GM19239 (cell line): ENCODE measurements around the gene WASF3.

Experiments used
- DNase-seq: peaks from one replicate; pipeline ENCODE4 v3.0.0; 2011; ENCODE audit warnings: low spot score; ENCODE audit not compliant: insufficient read length
- FAIRE-seq: peaks from 2 replicates; lab custom pipeline; 2011; peaks lifted over from hg19 to GRCh38; lab: Jason Lieb, UNC

Gene WASF3

DNA sequence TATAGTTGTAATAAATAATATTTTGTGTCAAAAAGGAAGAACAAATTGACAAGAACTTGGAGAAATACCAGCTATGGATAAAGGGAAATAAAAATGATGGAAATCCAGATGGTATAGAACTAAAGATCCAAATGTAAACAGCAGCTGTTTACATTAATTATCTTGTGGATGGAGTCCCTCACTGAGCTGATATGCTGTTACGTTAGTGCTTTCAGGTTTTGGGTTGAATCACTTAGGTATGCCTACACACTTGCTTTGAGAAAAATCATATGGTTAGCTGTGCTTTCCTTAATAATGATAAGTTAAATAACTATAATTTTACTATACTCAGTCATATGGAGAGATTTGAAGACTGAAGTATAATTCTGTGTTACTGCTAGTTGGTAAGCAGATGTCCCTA, 27.7 kb downstream of the WASF3 start:
- DNase-seq = no peak
- FAIRE-seq = no peak

DNA sequence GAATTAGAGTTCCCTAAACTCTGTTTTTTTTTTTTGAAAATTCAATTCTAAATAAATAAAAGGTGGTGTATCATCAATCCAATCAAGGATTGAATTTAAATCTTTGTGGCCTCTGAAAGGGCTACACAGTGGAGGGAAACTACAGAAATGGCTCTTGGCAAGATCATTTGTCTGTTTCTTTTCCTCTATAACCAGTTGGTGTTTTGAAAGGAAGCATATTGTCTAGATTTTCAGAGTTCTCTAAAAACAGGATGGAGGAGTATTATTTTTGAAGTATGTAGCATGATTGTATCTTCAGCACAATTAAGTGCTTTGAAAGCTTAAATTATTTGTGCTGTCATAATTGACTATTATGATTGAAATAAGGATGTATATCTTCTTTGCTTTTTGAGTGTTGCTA, 29.8 kb downstream of the WASF3 start:
- FAIRE-seq (no peak), DNase-seq (no peak)

DNA sequence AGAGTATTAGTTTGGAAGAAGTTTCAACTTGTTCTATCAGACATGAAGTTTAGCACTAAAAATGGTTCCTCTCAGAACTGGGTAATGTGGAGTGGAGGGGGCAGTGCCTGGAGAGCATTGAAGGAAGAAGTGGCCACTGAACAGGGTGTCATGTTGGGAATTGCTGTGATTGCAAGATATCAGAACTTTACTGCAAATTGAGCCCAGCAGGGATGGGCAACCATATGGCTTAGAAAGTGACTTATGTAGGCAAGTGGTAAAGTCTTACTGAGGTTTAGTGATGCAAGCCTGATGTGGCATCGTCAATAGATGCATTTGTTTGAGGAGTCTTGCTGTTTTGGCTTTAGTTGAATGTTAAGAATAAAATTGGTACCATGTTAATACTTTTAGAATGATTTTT, 31.7 kb downstream of the WASF3 start:
- DNase-seq (no peak), FAIRE-seq (no peak)

DNA sequence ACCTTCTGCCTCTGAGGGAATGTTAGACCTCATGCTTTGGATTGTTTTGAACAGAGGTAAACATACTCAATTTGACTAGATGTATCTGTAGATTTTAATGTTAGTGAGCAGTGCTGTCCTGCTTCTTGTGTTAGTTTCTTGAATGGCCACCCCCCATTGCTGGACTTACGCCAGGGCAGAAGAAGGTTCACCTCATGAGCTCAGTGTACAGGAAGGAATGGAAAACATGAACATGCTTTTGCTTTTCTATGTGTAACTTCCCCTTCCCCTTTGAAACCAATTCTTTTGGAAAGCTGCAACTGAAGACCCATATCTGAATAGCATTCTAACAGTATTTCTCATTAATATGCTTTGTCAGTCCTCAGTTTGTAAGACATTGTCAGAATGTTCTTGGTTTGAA, 32.3 kb downstream of the WASF3 start:
- DNase-seq (no peak), FAIRE-seq (no peak)

DNA sequence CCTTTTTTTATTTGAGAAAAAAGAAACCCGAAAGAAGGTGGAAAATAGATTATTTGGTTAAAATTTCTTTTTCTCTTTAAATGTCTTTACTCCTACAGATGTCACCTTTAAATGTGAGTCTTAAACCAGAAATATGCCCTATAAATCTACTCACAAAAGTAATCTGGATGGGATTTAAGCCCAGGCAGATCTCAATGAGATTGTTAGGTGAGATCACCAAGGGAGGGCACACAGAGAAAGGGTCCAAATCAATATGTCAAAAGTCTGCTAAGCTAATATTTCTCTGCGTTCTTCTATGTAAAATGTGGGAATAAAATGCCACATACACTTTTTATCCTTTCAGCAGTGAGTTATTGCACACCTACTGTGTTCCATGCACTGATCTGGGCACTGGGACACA, 32.9 kb downstream of the WASF3 start:
- DNase-seq (no peak), FAIRE-seq (no peak)

DNA sequence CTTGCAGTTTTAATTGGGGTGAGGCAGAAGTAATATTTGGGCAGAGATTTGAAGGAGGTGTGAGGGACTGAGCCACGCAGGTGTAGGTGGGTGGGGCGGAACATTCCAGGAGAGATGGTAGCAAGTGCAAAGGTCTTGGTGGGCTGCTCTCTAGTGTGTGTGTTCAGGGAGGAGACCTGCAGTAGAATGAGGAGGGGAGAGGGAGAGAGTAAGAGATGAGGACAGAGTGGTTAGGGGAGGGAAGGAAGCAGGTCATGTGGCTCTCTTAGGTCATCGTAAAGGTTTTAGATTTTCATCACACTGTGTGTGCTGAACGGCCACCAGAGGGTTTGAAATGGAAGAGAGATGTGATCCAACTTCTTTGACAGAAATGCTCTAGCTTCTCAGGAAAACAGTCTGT, 33.5 kb downstream of the WASF3 start:
- FAIRE-seq (no peak), DNase-seq (no peak)

DNA sequence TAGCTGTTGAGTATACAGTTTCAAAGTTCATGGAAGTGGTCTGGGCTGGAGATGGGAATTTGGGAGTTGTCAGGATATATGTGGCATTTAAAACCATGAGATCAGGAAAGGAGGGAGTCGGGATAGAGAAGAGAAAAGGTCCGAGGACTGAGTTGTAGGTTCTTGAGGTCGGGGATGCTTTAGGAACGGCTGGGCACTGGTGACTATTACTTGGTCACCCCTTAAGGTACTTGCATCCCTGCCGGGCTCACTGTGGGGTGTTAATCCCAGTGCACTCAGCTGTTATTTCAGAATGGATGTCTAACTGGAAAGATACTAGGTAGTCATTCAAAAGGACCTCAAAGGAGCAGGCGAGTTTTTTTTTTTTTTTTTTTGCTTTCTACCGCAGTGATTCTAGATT, 34.2 kb downstream of the WASF3 start:
- FAIRE-seq = no peak
- DNase-seq = no peak

DNA sequence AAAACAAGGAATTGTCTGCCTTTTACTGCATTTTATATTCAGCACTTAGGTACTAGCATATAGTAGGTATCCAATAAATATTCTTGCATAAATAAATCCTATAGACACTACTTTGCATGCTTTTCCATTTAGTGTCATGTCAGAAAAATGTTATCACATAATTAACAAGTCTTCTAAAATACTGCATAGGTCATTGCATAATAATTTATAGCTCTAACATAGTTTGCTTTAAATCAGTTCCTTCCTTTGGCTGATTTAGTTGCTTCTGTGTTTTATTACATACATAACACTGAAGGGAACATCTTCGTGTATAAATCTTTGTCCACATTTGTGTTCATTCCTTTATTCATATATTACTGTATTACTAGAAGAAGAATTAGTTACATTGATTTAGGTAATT, 36.2 kb downstream of the WASF3 start:
- FAIRE-seq = no peak
- no peak for DNase-seq

DNA sequence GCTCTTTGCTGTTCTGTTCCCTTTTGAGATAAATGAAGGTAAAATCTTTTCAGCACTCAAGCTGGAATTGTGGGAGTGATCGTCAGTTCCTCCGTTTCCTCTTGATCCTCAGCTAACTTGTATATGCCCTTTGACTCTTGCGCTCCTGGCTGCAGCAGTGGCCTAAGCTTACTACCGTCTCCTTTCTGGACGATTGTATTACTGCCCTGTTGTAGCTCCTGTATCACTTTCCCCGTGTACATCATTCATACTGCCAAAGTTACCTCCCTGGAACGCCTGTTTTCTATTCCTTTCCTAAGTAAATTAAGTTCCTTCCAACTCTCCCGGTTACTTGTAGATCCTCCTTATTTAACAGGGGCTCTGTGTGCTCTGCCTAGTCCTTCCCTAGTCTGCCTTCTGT, 36.9 kb downstream of the WASF3 start:
- FAIRE-seq (no peak), DNase-seq (no peak)

DNA sequence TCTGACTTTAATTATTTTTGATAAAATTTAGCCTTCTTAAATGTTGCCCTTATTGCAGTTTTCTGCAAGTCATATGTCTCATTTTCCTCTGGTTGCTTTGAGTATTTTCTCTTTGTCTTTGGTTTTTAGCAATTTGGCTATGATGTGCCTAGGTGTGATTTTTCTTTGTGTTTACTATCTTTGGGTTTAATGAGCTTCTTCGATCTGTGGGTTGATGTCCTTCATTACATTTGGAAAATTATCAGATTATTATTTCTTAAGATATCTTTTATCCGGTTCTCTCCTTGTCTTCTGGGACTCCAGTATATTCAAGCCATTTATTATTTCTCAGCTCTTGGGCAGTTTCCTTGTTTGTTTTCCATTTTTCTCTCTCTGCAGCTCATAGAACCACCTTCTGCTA, 39.0 kb downstream of the WASF3 start:
- FAIRE-seq (no peak), DNase-seq (no peak)

DNA sequence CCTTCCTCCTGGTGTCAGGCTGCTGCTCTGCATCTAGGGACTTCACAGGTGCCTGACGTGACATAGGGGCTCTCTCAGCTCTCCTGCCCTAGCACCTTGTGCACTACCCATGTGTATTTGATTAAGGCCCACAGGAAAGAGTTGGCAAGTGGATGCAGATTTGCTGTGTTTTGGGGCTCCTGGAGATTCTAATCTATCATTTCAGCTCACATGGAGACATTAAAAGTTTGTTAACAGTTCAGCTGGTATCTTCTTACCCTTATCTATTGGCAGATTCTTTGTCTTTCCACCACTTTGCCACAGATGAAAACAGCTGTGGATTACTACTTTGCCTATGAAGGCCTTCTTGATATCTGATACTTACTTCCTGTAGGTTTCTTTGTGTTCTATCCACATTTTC, 41.9 kb downstream of the WASF3 start:
- no peak for DNase-seq

DNA sequence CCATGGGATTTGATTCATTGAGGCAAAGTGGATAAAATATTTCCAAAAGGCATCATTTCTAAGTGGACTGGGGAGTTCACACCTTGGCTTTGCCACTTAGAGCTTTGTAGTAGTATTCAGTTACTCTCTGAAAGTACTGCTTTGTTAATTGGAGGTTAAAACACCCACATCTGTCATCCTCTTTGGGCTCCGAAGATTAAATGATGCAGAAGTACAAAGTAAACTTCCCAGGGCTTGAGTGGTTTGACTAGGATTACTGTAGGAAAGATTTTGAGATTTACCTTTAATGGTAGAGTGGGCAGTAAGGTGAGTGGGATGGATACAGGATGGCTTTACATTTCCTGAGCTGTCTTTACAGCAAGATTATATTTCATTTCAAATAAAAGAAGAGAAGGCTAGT, 42.4 kb downstream of the WASF3 start:
- FAIRE-seq = no peak
- no peak for DNase-seq

More for the DNA sequence above, 41.9 kb downstream of the WASF3 start:
- FAIRE-seq = no peak

DNA sequence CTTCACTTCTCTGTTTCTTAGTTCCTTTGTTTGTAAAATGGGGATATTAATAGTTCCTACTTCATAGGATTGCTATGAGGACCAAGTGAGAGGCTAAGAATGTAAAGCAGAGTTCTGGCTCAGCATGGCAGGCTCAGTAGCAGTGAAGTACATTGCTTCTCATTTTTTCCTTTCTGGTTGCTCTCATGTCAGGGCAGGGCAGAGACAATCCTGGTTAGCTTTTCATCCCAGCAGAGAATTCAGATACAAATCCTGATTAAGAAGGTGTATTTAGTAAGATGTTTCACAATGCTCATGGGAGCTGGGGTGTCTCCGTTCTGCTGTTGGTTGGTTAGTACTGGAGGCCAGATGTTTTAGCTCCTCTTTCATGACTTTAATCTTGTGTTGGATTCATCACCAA, 42.9 kb downstream of the WASF3 start:
- FAIRE-seq (no peak), DNase-seq (no peak)

DNA sequence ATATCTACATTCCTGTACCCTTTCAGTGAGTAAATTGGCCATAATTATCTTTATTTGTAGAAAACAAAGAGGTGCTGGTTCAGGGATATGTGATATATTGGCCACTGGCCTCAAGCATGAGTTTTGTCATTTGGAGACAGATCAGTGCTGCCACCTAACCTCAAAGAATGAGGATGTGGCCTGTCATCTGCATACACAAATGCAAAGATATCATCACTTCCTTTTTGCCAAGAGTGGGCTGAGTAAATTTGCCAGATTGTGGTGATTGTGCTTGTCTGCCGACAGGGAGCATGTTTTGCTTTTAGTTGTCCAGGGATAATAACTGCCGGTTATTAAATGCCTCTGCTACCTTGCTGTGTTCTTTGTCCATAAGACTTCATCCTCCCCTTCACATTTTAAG, 44.2 kb downstream of the WASF3 start:
- peak; percentile 6 for DNase-seq
- no peak for FAIRE-seq

DNA sequence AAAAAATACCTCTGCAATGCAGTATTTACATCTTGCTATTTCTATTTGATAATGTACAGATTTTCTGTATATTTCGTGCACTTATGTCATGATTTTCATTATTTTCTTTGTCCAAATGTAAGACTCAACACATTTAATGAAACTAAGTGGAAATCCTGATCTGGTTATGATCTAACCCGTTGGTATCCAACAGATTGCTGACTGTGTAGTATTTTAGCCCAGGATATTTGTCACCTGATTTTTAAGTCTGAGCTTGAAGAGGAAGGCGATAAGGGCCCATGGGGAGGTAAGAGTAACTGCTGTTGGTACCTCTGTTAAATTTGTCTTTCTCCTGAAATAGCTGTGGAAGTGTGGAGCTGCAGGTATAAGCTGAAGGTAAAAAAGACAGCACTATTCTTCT, 45.3 kb downstream of the WASF3 start:
- DNase-seq (no peak), FAIRE-seq (no peak)

DNA sequence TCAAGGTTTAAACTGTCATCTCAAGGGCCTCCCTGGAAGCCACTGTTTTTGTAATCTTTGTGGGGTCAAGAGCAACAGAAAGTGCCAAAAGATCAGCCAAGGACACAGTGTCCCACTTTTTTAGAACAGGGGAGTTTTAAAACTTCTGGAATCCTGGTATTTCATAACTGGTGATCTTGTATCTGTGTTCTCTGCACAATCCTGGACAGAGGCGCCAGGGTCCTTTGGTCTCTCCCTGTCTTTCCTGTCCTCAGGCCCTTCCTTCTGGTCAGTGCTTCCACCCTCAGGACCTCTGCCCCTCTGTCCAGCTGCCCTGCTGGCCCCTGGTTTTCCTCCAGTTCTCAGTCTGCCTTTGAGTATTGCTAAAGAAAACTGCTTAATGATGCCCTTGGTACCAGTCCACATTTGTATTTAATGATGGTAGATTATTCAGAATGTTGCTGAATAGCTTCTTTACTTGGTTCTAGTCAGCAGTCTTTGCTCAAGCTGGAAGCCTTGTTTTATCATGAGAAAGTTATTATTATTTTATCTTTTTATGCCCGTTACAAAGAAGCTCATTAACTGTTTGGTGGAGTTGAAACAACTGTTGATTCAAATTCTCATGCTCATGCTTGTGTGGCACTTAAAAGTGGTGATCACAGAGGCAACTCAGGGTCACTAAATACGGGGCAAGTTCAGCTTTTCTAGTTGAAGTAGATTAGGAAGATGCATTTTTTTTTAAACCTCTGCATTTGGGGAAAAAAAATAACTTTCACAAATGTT, 47.5 kb downstream of the WASF3 start:
- FAIRE-seq (no peak), DNase-seq (no peak)

DNA sequence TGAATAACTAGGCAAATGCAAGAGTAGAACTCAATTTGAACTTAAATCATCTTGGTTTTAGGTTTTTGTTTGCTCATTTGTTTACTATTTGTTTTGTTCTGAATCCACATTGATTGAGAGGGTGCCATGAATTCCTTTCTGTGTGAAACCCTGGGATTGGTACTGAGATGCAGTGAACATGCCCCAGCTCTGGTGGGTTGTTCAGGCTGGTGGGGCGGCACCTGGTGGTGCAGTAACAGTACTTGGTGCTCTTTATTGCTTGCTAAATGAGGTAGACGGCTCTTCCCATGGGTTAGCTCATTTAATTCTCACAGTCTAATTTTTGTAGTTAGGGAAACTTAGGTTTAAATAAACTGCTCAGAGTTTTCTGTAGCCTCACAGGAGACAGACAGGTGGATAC, 48.4 kb downstream of the WASF3 start:
- no peak for FAIRE-seq

DNA sequence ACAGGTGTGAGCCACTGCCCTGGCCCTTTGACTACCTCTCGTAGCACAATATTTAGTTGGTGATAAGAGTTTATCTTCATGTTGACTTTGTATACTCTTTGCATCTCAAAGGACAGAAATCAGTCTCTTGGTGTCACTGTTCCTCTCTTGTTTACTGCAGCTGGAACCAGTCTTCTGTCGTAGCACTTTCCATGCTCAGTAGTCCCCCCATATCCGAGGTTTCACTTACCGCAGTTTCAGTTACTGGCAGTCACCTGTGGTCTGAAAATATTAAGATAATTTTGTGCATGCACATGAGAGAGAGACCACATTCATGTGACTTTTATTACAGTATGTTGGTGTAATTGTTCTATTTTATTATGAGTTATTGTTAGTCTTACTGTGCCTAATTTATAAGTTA, 49.1 kb downstream of the WASF3 start:
- DNase-seq (no peak), FAIRE-seq (no peak)

More for the DNA sequence above, 48.4 kb downstream of the WASF3 start:
- no peak for DNase-seq

DNA sequence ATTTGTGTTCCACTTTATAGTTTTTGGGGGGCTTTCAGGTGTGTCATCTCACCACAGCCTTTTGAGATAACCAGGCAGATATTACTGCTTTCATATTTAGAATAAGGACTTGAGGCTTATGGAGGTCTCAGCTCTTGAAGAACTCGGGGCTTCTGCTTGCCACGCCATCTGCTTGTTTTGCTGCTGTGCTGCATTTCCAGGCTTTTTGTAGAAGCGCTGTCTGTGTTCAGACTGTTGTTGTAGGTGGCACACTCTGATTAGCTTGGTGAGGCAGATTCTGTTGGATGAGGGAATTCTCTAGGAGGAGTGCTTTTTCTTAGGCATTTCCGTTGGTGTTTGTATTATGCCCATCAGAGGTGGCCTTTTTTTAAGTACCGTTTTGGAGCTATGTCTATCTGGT, 57.2 kb downstream of the WASF3 start:
- DNase-seq (no peak), FAIRE-seq (no peak)

DNA sequence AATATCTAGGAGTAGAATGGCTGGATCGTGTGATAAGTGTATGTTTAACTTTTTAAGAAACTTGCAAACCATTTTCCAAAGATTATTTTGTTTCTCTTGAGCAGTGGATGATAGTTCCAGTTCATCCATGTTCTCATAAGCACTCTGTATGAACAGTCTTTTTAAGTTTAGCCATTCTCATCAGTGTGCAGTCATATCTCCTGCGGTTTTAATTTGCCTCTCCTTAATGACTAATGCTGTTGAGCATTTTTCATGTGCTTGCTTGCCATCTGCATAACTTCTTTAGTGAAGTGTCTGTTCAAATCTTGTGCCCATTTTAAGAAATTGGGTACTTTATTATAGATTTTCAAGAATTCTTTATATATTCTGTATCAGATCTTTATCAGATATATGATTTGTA, 58.6 kb downstream of the WASF3 start:
- FAIRE-seq = no peak
- no peak for DNase-seq

DNA sequence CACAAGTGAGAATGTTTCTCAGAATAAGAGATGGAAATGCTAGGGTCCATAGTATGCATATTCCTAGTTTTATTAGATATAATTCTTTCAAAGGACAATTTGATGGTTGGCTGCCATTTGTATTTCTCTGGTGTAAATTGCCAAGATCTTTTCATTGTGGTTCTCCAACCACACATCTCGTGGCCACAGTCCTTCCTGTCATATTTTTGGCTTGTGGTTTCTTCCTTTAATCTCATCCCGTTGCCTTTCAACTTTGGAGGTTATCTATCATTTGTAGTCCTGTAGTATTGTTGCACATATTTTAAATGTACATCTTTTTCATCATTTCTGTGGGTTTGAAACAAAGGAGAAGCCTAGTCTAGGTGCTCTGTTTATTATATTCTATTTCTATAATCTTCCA, 61.2 kb downstream of the WASF3 start:
- FAIRE-seq (no peak), DNase-seq (no peak)

DNA sequence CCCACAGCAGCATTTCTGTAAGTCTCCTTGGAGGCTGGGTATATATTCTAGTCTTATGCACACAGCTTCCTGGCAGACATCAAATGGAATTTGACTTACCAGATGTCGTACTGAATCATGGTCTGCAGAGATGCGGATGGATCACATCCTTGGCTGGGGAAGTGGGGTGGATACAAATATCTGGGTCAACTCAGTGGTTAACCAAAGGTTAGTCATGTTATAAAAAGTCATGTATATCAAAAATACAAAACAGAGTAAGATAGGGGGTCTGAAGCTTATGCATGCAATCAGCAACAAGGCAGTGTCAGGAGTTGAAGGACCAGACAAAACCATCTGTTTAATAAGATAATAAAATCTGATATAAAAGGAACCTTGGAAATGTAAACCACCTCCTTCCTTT, 61.9 kb downstream of the WASF3 start:
- FAIRE-seq = no peak
- no peak for DNase-seq
